HEK293 (cell line): Measurements from ENCODE around the gene KREMEN2.

Source experiments
- CTCF ChIA-PET: fragments of 350-600 bp; formaldehyde crosslinking; extraction: SDS; loops from one replicate; lab custom pipeline; 2021; ENCODE audit warnings: antibody characterized with exemption; lab: Yijun Ruan, JAX
- POLR2A ChIA-PET: fragments of 300-600 bp; formaldehyde crosslinking; extraction: SDS; loops from one replicate; lab custom pipeline; 2020; ENCODE audit warnings: antibody characterized with exemption, inconsistent platforms; lab: Yijun Ruan, JAX
- H3K27ac ChIP-seq: fragments of 200-500 bp; sonication (Bioruptor generic); 2 replicates; pipeline ENCODE4 v1.5.1; 2014; ENCODE audit warnings: low read depth, low read length, control low read depth, inconsistent platforms; ENCODE audit errors: extremely low read depth
- H3K36me3 ChIP-seq, 2 experiments: fragments of 200-500 bp in 1 of 2; sonication (Bioruptor generic) in 1 of 2; 1 replicate in 1 of 2; 2 replicates in 1 of 2; pipeline ENCODE4 v1.5.1; 2014 to 2017; ENCODE audit warnings: inconsistent platforms in 2 of 2, low read length in 2 of 2; ENCODE audit not compliant: control insufficient read depth in 2 of 2, insufficient read depth in 1 of 2
- H3K4me1 ChIP-seq: fragments of 200-500 bp; sonication (Bioruptor generic); 2 replicates; pipeline ENCODE4 v1.5.1; 2014; ENCODE audit warnings: mild to moderate bottlenecking, low read length, inconsistent platforms; ENCODE audit not compliant: control insufficient read depth, insufficient read depth
- H3K4me3 ChIP-seq: 2 replicates; pipeline ENCODE4 v1.5.1; 2011; ENCODE audit warnings: low read depth, mild to moderate bottlenecking, control low read depth, low read length, moderate library complexity
- H3K9me3 ChIP-seq: fragments of 200-500 bp; sonication (Bioruptor generic); 2 replicates; pipeline ENCODE4 v1.5.1; 2014; ENCODE audit warnings: low read depth, low read length, inconsistent platforms; ENCODE audit not compliant: control insufficient read depth, insufficient read depth
- GLI2 ChIP-seq: fragments of 450-650 bp; formaldehyde crosslinking; IDR thresholded peaks from 2 replicates; pipeline ENCODE4; 2017; ENCODE audit warnings: missing biosample characterization, missing genetic modification characterization, low read depth, borderline replicate concordance
- KLF16 ChIP-seq: fragments of 450-650 bp; formaldehyde crosslinking; IDR thresholded peaks from 2 replicates; pipeline ENCODE4 v1.5.1; 2017; ENCODE audit warnings: missing biosample characterization, missing genetic modification characterization
- SALL2 ChIP-seq: fragments of 450-650 bp; formaldehyde crosslinking; IDR thresholded peaks from 2 replicates; pipeline ENCODE4 v1.5.0; 2017; ENCODE audit warnings: missing biosample characterization, mild to moderate bottlenecking, missing genetic modification characterization, borderline replicate concordance
- ZBTB44 ChIP-seq: fragments of 450-650 bp; IDR thresholded peaks from 2 replicates; pipeline ENCODE4 v1.5.1; 2018; ENCODE audit warnings: missing biosample characterization, mild to moderate bottlenecking, missing genetic modification characterization
- ZEB2 ChIP-seq: fragments of 450-650 bp; formaldehyde crosslinking; IDR thresholded peaks from 2 replicates; pipeline ENCODE4 v1.5.1; 2016; ENCODE audit warnings: missing biosample characterization, missing genetic modification characterization
- ZFP37 ChIP-seq: fragments of 450-650 bp; formaldehyde crosslinking; IDR thresholded peaks from 2 replicates; pipeline ENCODE4 v1.5.1; 2016; ENCODE audit warnings: missing biosample characterization, missing genetic modification characterization
- ZNF10 ChIP-seq: fragments of 450-650 bp; formaldehyde crosslinking; IDR thresholded peaks from 2 replicates; pipeline ENCODE4 v1.5.1; 2017; ENCODE audit warnings: missing biosample characterization, missing genetic modification characterization
- ZNF121 ChIP-seq: fragments of 450-650 bp; formaldehyde crosslinking; IDR thresholded peaks from 2 replicates; pipeline ENCODE4 v1.5.1; 2016; ENCODE audit warnings: missing biosample characterization, missing genetic modification characterization
- ZNF138 ChIP-seq: fragments of 450-650 bp; formaldehyde crosslinking; IDR thresholded peaks from 2 replicates; pipeline ENCODE4 v1.5.1; 2016; ENCODE audit warnings: missing biosample characterization, missing genetic modification characterization, borderline replicate concordance
- ZNF24 ChIP-seq: fragments of 450-650 bp; formaldehyde crosslinking; IDR thresholded peaks from 2 replicates; pipeline ENCODE4 v1.5.1; 2016; ENCODE audit warnings: missing biosample characterization, missing genetic modification characterization
- ZNF280D ChIP-seq: fragments of 450-650 bp; formaldehyde crosslinking; IDR thresholded peaks from 2 replicates; pipeline ENCODE4 v1.5.1; 2016; ENCODE audit warnings: missing biosample characterization, missing genetic modification characterization
- ZNF366 ChIP-seq: fragments of 450-650 bp; formaldehyde crosslinking; conservative IDR thresholded peaks from 2 replicates; pipeline ENCODE4 v1.5.1; 2016; ENCODE audit warnings: missing biosample characterization, missing genetic modification characterization
- ZNF423 ChIP-seq: fragments of 450-650 bp; formaldehyde crosslinking; IDR thresholded peaks from 2 replicates; pipeline ENCODE4 v1.5.1; 2016; ENCODE audit warnings: missing biosample characterization, missing genetic modification characterization
- ZNF548 ChIP-seq: fragments of 450-650 bp; formaldehyde crosslinking; IDR thresholded peaks from 2 replicates; pipeline ENCODE4 v1.5.1; 2016; ENCODE audit warnings: missing biosample characterization, missing genetic modification characterization
- ZNF621 ChIP-seq: fragments of 450-650 bp; formaldehyde crosslinking; IDR thresholded peaks from 2 replicates; pipeline ENCODE4 v1.5.1; 2017; ENCODE audit warnings: missing biosample characterization, missing genetic modification characterization
- ZNF629 ChIP-seq: fragments of 450-650 bp; formaldehyde crosslinking; IDR thresholded peaks from 2 replicates; pipeline ENCODE4 v1.5.1; 2017; ENCODE audit warnings: missing biosample characterization, missing genetic modification characterization
- ZNF639 ChIP-seq: fragments of 450-650 bp; formaldehyde crosslinking; IDR thresholded peaks from 2 replicates; pipeline ENCODE4 v1.5.1; 2016; ENCODE audit warnings: missing biosample characterization, missing genetic modification characterization
- ZNF76 ChIP-seq: fragments of 450-650 bp; formaldehyde crosslinking; IDR thresholded peaks from 2 replicates; pipeline ENCODE4; 2016; ENCODE audit warnings: low read depth, missing biosample characterization, missing genetic modification characterization, borderline replicate concordance
- ZSCAN5A ChIP-seq: fragments of 450-650 bp; formaldehyde crosslinking; IDR thresholded peaks from 2 replicates; pipeline ENCODE4 v1.5.1; 2016; ENCODE audit warnings: missing biosample characterization, missing genetic modification characterization
- TF ChIP-seq, protein P1 (sequence below): sonication (generic); formaldehyde crosslinking; IDR thresholded peaks from 2 replicates; pipeline ENCODE4 v1.8.1; 2022; ENCODE audit warnings: mild to moderate bottlenecking, moderate library complexity, missing genetic modification reagents
- TF ChIP-seq, protein P2 (sequence below): fragments of 450-650 bp; formaldehyde crosslinking; IDR thresholded peaks from 2 replicates; pipeline ENCODE4 v1.5.1; 2016; ENCODE audit warnings: missing biosample characterization, missing genetic modification characterization
- TF ChIP-seq, protein P3 (sequence below): fragments of 450-650 bp; formaldehyde crosslinking; IDR thresholded peaks from 2 replicates; pipeline ENCODE4 v1.5.1; 2016; ENCODE audit warnings: missing biosample characterization, missing genetic modification characterization
- TF ChIP-seq, protein P4 (sequence below): fragments of 450-650 bp; formaldehyde crosslinking; optimal IDR thresholded peaks from 2 replicates; pipeline ENCODE3; 2016; ENCODE audit warnings: missing biosample characterization, mild to moderate bottlenecking, missing genetic modification characterization

The KREMEN2 gene

DNA sequence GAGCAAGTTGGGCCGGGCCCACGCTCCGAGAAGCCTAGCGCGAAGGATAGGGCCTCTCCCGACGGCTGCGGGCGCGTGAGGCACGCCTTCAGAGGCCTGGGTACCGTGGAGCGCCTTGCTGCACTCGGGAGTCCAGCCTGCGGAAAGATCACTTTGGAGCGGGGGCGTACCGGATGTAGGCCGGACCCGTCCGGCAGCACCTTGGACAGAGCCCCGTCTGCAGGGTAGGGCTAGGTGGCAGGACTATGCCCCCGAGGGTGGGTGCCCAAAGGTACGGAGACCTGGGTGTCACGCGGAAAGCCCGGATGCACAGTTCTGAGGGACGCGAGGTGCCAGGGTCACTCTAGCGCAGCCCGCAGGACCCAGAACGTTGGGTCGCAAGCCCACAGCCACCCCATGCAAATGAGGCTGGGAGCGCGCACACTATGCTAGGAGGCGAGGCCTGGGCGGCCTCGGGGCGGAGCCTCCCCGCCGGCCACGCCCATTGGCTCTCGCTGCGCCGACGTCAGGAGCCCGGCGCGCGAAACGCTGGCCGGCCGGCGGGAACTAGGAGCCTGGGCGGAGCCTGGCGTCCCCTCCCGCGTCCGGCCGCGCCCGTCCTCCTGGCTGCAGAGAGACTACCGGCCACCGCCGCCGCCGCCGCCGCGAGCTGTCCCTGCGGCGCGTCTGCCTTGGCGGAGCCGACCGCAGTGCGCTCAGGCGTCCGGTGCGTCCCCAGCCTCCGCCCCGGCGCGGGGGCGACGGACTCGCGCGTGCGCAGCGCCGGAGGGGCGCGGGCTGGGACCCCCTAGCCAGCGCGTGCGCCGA, 4.9 kb downstream of the KREMEN2 start, which contains the start of gene PAQR4:
TSS of gene PAQR4 (plus strand) at position 611 of the 807 bp plus-strand sequence. CDS start 327 bp downstream, outside the sequence.
- Histone ChIP-seq H3K4me1 (peaks cover 12% of the 10 kb centered on the region), H3K9me3 (no peaks in the 10 kb centered on the region), H3K4me3 (peak within 1 kb of the TSS; percentile 74), H3K27ac (peak within 1 kb of the TSS; percentile 80), H3K36me3 (peaks cover 0 to 31% of the 10 kb centered on the region in 2 experiments; a peak in 1 of 3 replicates)
- ChIA-PET CTCF (interaction anchor here (0.6 to 2.0 kb wide), 8 partner anchors 8 to 63 kb away, joined by 3 to 12 read pairs (median 5); partner anchors contain the start of gene PKMYT1), POLR2A (interaction anchor here (1.2 to 2.4 kb wide), 6 partner anchors 9 to 59 kb away, joined by 3 to 19 read pairs (median 6); partner anchors contain the start of genes PKMYT1 and TNFRSF12A)
- TF ChIP-seq, protein P1, sequence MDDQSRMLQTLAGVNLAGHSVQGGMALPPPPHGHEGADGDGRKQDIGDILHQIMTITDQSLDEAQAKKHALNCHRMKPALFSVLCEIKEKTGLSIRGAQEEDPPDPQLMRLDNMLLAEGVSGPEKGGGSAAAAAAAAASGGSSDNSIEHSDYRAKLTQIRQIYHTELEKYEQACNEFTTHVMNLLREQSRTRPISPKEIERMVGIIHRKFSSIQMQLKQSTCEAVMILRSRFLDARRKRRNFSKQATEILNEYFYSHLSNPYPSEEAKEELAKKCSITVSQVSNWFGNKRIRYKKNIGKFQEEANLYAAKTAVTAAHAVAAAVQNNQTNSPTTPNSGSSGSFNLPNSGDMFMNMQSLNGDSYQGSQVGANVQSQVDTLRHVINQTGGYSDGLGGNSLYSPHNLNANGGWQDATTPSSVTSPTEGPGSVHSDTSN = peak; percentile 97
- TF ChIP-seq ZNF138 = no peak
- no peak for TF ChIP-seq ZNF548 (tag by site-specific recombination)
- TF ChIP-seq ZBTB44 (tag by site-specific recombination) = 0 out of 2 replicates have a peak, but pooled peaks have one; percentile 36
- 0 out of 2 replicates have a peak, but pooled peaks have one; percentile 28 for TF ChIP-seq ZNF76 (tag by site-specific recombination)
- no peak for TF ChIP-seq ZNF366 (tag by site-specific recombination)
- no peak for TF ChIP-seq ZNF280D (tag by site-specific recombination)
- no peak for TF ChIP-seq SALL2 (tag by site-specific recombination)
- no peak for TF ChIP-seq ZNF121 (tag by site-specific recombination)
- TF ChIP-seq ZNF10 (tag by site-specific recombination) = 0 out of 2 replicates have a peak, but pooled peaks have one; percentile 4
- TF ChIP-seq KLF16 (tag by site-specific recombination) = peak; percentile 83; the same call in 1 of the 2 replicates
- TF ChIP-seq ZNF629 (tag by site-specific recombination) = peak; percentile 73
- TF ChIP-seq ZNF639 (tag by site-specific recombination) = peak; percentile 70; the same call in 1 of the 2 replicates
- peak; percentile 38; the same call in 1 of the 2 replicates for TF ChIP-seq ZNF423 (tag by site-specific recombination)
- TF ChIP-seq, protein P2, sequence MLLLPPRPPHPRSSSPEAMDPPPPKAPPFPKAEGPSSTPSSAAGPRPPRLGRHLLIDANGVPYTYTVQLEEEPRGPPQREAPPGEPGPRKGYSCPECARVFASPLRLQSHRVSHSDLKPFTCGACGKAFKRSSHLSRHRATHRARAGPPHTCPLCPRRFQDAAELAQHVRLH (tag by site-specific recombination) = peak; percentile 79; the same call in 1 of the 2 replicates
- TF ChIP-seq ZNF24 (tag by site-specific recombination) = 0 out of 2 replicates have a peak, but pooled peaks have one; percentile 50
- TF ChIP-seq ZEB2 (tag by site-specific recombination) = peak; percentile 93
- 0 out of 2 replicates have a peak, but pooled peaks have one; percentile 49 for TF ChIP-seq ZFP37 (tag by site-specific recombination)
- TF ChIP-seq ZNF621 (tag by site-specific recombination) = no peak
- TF ChIP-seq, protein P3, sequence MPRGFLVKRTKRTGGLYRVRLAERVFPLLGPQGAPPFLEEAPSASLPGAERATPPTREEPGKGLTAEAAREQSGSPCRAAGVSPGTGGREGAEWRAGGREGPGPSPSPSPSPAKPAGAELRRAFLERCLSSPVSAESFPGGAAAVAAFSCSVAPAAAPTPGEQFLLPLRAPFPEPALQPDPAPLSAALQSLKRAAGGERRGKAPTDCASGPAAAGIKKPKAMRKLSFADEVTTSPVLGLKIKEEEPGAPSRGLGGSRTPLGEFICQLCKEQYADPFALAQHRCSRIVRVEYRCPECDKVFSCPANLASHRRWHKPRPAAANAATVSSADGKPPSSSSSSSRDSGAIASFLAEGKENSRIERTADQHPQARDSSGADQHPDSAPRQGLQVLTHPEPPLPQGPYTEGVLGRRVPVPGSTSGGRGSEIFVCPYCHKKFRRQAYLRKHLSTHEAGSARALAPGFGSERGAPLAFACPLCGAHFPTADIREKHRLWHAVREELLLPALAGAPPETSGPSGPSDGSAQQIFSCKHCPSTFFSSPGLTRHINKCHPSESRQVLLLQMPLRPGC (tag by site-specific recombination) = peak; percentile 55; the same call in 1 of the 2 replicates
- no peak for TF ChIP-seq GLI2 (tag by site-specific recombination)
- peak; percentile 79 for TF ChIP-seq ZSCAN5A (tag by site-specific recombination)
- TF ChIP-seq, protein P4, sequence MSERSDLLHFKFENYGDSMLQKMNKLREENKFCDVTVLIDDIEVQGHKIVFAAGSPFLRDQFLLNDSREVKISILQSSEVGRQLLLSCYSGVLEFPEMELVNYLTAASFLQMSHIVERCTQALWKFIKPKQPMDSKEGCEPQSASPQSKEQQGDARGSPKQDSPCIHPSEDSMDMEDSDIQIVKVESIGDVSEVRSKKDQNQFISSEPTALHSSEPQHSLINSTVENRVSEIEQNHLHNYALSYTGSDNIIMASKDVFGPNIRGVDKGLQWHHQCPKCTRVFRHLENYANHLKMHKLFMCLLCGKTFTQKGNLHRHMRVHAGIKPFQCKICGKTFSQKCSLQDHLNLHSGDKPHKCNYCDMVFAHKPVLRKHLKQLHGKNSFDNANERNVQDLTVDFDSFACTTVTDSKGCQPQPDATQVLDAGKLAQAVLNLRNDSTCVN (tag by site-specific recombination) = peak; percentile 79
